ENCODE data around the gene NELL2. TPM values are rescaled to one million over a fixed set of nuclear protein-coding genes. Genes with fewer than 3 reads are reported as not detected.

The NELL2 gene
- total RNA-seq, 1 donor from 2014 or later = 27.1 TPM

DNA sequence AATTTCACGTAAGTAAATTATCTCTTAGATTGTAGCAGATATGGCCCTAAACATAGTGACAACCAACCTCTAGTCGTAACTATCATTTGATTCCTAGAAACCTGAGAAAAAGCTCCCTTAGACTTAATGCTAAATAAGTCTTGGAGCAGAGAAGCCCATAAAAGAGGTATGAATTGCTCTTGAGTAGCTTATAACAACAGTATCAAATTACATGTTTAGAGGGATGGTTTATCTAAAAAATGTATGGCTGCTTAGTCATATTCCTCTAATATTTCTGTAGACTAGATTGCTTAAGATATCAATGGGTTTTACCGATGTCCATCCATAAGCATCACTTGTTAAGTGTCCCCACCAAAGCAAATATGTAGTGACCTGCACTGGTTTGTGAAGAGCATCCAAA, 259.7 kb downstream of the NELL2 start:
- Mint-ChIP-seq H3K27me3 (no peaks in the 10 kb centered on the region), H3K4me1 (ENCODE audit: unreplicated experiment) (no peaks in the 10 kb centered on the region), H3K36me3 (no peaks in the 10 kb centered on the region), H3K27ac (no peak overlapping the region), H3K9me3 (no peaks in the 10 kb centered on the region), H3K4me3 (no peak overlapping the region)
- TF ChIP-seq, protein P1, sequence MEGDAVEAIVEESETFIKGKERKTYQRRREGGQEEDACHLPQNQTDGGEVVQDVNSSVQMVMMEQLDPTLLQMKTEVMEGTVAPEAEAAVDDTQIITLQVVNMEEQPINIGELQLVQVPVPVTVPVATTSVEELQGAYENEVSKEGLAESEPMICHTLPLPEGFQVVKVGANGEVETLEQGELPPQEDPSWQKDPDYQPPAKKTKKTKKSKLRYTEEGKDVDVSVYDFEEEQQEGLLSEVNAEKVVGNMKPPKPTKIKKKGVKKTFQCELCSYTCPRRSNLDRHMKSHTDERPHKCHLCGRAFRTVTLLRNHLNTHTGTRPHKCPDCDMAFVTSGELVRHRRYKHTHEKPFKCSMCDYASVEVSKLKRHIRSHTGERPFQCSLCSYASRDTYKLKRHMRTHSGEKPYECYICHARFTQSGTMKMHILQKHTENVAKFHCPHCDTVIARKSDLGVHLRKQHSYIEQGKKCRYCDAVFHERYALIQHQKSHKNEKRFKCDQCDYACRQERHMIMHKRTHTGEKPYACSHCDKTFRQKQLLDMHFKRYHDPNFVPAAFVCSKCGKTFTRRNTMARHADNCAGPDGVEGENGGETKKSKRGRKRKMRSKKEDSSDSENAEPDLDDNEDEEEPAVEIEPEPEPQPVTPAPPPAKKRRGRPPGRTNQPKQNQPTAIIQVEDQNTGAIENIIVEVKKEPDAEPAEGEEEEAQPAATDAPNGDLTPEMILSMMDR (conservative IDR thresholded peaks at IDR 0.05) = no peak
- DNase-seq (ENCODE audit: extremely low spot score, unreplicated experiment) = no peak

DNA sequence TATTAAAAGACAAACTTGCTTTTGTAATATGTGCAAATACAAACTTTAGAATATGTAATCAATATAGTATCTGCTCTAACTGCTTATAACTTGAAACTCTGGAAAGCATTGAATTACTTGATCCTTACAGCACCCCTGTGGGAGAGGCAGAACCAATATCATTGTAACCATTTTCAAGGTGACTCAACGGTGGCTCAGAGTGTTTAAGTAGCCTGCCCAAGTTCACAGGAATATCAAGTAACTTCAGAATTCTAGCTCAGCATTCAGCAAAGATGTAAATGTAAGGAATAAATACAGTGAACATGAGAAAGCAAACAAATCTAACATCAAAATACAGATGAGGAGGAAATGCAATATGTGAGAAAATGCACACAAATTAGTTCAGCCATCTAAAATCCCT, 264.6 kb downstream of the NELL2 start:
- H3K4me3 Mint-ChIP-seq = no peak overlapping the region

DNA sequence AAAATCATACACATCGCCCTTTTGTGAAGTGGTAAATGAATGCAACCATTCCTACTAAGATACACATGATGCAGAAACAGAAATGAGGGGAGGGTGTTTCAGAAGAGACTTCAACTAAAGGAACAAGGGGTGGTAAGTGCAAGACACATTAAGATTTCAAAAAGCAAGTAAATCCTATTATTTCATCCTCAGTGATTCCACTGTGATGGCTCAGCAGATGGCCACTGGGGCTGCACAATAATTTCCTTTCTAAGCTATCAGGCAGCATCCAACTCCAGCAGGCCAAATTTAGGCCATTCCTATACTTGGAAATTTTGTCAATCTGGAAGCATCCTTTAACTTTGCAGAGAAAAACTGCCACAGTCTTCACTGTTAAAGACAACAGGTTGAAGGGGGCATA, 272.4 kb downstream of the NELL2 start:
- no peaks in the 10 kb centered on the region for H3K4me1 Mint-ChIP-seq (ENCODE audit: unreplicated experiment)
- H3K36me3 Mint-ChIP-seq = no peaks in the 10 kb centered on the region
- H3K27me3 Mint-ChIP-seq = no peaks in the 10 kb centered on the region
- TF ChIP-seq, protein P1 (conservative IDR thresholded peaks at IDR 0.05) = no peak
- no peak overlapping the region for H3K27ac Mint-ChIP-seq
- no peak for DNase-seq (ENCODE audit: extremely low spot score, unreplicated experiment)
- no peak overlapping the region for H3K4me3 Mint-ChIP-seq
- H3K9me3 Mint-ChIP-seq = no peaks in the 10 kb centered on the region

More for the DNA sequence above, 264.6 kb downstream of the NELL2 start:
- Mint-ChIP-seq H3K27me3 (no peaks in the 10 kb centered on the region), H3K27ac (no peak overlapping the region), H3K36me3 (no peaks in the 10 kb centered on the region), H3K9me3 (no peaks in the 10 kb centered on the region), H3K4me1 (ENCODE audit: unreplicated experiment) (no peaks in the 10 kb centered on the region)
- TF ChIP-seq, protein P1 (conservative IDR thresholded peaks at IDR 0.05) = no peak
- DNase-seq (ENCODE audit: extremely low spot score, unreplicated experiment) = no peak

DNA sequence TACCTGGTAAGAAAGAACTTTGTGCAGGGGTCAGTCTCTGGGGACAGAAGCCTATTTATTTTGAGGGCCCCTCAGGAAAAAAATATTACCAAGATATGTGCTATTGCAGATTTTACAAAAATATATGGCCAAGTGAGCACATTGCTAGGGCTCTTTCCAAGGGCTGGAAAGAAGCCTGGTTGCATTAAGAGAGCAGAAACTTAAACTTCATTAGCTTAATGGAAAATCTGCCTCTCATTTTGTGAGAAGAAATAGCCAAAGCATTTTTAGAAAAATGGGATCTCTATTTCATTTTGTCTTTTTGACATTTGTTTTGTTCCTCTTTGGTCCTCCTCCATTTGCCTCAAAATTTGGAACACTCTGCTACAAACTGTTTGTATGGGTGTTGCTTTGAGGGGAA, 283.5 kb downstream of the NELL2 start:
- TF ChIP-seq, protein P1 (conservative IDR thresholded peaks at IDR 0.05) = no peak
- H3K9me3 Mint-ChIP-seq = no peaks in the 10 kb centered on the region
- H3K27me3 Mint-ChIP-seq = no peaks in the 10 kb centered on the region
- H3K36me3 Mint-ChIP-seq = no peaks in the 10 kb centered on the region
- H3K4me1 Mint-ChIP-seq (ENCODE audit: unreplicated experiment) = peaks cover 5% of the 10 kb centered on the region
- H3K4me3 Mint-ChIP-seq = no peak overlapping the region
- no peak for DNase-seq (ENCODE audit: extremely low spot score, unreplicated experiment)
- no peak overlapping the region for H3K27ac Mint-ChIP-seq

DNA sequence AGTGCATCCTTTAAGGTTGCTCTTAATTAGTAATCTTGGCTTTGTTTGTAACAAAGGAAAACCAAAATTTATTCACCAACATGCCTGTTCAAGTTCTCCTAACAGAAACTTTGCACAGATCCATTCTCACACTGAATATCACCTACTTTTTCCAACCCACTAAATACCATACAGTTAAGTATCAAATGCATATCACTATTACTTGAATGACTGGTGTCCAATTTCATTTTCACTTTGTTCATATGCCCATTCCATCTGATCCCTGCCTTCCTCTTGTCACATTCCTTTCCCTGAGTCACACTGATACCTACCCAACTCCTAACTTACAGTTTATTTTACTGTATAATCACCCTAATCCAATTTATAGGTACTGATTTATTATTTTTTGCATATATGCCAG, 286.4 kb downstream of the NELL2 start:
- Mint-ChIP-seq H3K4me1 (ENCODE audit: unreplicated experiment) (peaks cover 5% of the 10 kb centered on the region), H3K4me3 (no peak overlapping the region), H3K36me3 (no peaks in the 10 kb centered on the region), H3K27me3 (no peaks in the 10 kb centered on the region), H3K9me3 (no peaks in the 10 kb centered on the region), H3K27ac (no peak overlapping the region)
- TF ChIP-seq, protein P1 (conservative IDR thresholded peaks at IDR 0.05) = no peak
- no peak for DNase-seq (ENCODE audit: extremely low spot score, unreplicated experiment)

DNA sequence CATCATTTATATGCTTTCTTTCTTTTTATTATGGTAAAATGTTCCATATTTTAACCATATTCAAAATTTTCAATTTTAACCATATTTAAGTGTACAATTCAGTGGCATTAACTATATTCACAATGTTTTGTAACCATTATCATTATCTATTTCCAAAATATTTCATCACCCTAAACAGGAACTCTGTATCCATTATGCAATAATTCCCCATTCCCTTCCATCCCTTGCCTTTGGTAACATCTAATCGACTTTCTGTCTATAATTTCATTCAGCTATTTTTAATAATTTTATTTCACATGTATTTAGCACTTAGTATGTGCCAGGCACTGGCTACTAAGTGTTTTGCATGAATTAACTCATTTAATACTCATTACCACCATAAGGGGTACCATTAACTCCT, 287.5 kb downstream of the NELL2 start:
- no peak overlapping the region for H3K4me3 Mint-ChIP-seq
- H3K4me1 Mint-ChIP-seq (ENCODE audit: unreplicated experiment) = peaks cover 5% of the 10 kb centered on the region
- no peaks in the 10 kb centered on the region for H3K27me3 Mint-ChIP-seq
- no peak for DNase-seq (ENCODE audit: extremely low spot score, unreplicated experiment)
- no peaks in the 10 kb centered on the region for H3K9me3 Mint-ChIP-seq
- no peaks in the 10 kb centered on the region for H3K36me3 Mint-ChIP-seq
- no peak overlapping the region for H3K27ac Mint-ChIP-seq
- TF ChIP-seq, protein P1 (conservative IDR thresholded peaks at IDR 0.05) = no peak
